NT2/D1 (cell line): Measurements from ENCODE around the gene EPHB6.

Experiments used
- SUZ12 ChIP-seq: IDR thresholded peaks from 2 replicates; pipeline ENCODE4 v1.6.1; 2011; ENCODE audit not compliant: insufficient read length, insufficient read depth; ENCODE audit errors: extremely low read depth
- YY1 ChIP-seq: IDR thresholded peaks from 2 replicates; pipeline ENCODE4 v1.6.1; 2011; ENCODE audit not compliant: insufficient read length, insufficient read depth
- ZNF274 ChIP-seq: IDR thresholded peaks from 2 replicates; pipeline ENCODE4 v1.6.1; 2011; ENCODE audit warnings: mild to moderate bottlenecking, low read depth, low read length

- no peak for TF ChIP-seq ZNF274
- no peak for TF ChIP-seq YY1
- no peak for TF ChIP-seq SUZ12
Measured at GRCh38 chr7:142869434-142869833, 14.6 kb downstream of the EPHB6 start.
